T47D (cell line): ENCODE results near the gene NUPR1.
"Not testable (repeated sequence)": the region's sequence is repeated elsewhere in the genome, so short reads cannot be mapped to it uniquely, and the experiment has no call there.

Experiments used
- DNase-seq, 2 experiments: peaks; one replicate each; pipeline versions ENCODE4 v3.0.0 to v3.0.0-alpha.2; 2011 to 2012; ENCODE audit warnings: low read depth in 1 of 2, low spot score in 1 of 2
- JUND ChIP-seq: IDR thresholded peaks from 2 replicates; pipeline ENCODE4 v1.6.1; 2012; ENCODE audit warnings: low read depth
- in situ Hi-C: cut with HindIII; loops from 2 replicates; pipeline ENCODE4 v1.10.0; 2016; ENCODE audit warnings: low sequenced_read_pairs, low pct_unique_long_range_greater_than_20kb

NUPR1 gene

DNA sequence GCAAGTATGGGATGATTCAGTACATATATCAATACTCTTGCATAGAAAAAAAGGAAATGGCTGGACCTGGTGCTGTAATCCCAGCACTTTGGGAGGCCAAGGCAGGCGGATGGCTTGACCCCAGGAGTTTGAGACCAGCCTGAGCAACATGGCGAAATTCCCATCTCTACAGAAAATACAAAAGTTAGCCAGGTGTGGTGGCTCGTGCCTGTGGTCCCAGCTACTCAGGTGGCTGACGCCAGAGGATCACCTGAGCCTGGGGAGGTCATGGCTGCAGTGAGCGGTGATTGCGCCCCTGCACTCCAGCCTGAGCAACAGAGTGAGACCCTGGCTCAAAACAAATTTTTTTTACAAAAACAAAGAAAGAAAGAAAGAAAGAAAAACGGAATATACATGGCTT, 7.9 kb upstream of the NUPR1 start:
- in situ Hi-C loops = no loop called here
- TF ChIP-seq JUND = no peak
- DNase-seq = no peak

DNA sequence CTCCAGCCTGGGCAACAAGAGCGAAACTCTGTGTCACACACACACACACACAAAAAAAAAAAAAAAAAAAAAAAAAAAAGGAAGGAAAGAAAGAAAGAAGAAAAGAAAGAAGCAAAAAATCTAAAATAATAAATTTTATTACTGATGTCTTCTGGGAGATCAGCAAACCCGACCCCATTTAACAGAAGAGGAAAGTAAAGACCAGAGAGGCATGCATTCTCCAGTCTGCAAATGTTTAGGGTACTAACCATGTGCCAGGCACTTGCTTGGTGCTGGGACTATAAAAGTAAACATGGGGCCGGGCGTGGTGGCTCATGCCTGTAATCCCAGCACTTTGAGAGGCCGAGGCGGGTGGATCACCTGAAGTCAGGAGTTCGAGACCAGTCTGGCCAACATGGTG, 7.2 kb upstream of the NUPR1 start:
- DNase-seq, in situ Hi-C loops: not testable (repeated sequence)

DNA sequence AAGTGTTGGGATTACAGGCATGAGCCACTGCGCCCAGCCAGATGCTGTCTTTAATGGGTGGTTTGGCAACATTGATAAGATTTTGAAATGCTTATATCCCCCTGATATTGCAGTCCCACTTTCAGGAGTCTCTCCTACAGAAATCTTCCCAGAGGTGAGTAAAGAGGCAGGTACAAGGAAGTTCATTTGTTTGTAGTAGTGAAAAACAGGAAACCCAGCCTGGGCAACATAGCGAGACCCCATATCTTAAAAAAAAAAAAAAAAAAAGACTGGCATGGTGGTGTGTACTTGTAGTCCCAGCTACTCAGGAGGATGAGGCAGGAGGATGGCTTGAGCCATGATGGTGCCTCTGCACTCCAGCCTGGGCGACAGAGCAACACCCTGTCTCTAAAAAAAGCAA, 6.2 kb upstream of the NUPR1 start:
- in situ Hi-C loops = no loop called here
- TF ChIP-seq JUND = no peak
- no peak for DNase-seq

DNA sequence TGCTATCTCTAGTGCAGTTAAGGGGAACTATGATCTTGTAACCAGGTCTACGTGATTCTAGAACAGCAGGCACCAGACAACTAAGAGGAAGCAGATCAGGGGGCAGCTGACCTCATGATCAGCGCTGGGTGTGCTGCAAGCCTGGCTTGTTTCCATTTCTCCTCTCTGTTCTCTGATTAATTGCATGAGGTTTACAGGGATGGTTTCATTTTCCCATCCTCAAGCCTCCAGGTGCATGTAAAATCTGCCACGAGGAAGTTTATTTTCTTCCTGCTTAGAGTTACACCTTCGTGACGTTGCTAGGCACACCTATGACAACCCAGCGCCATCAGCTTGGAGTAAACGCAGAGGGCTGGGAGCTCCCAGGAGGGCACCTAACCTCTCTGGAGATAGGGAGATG, 4.3 kb upstream of the NUPR1 start:
- peak in 1 of 2 experiments; percentile 57 for DNase-seq
- TF ChIP-seq JUND = no peak
- in situ Hi-C loops = no loop called here

DNA sequence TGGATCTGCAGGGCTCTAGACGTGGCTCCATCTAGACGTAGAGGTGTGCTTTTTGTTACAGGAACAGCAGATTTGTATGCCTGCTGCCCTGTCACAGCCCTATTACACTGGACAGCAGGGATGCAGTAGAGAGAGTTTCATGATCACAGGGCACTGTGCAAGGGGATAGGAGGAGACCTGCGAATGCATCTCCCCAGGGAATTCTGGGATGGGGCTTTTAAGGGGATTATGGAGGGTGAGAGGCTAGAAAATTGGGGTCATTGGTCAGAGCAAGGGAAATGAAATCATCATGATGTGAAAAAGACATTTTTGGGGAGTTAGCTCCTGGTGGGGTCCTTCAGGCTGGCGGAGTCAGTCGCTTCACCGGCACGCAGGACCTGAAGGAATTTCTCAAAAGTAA, 3.9 kb upstream of the NUPR1 start:
- no peak for DNase-seq
- no peak for TF ChIP-seq JUND
- in situ Hi-C loops = no loop called here

DNA sequence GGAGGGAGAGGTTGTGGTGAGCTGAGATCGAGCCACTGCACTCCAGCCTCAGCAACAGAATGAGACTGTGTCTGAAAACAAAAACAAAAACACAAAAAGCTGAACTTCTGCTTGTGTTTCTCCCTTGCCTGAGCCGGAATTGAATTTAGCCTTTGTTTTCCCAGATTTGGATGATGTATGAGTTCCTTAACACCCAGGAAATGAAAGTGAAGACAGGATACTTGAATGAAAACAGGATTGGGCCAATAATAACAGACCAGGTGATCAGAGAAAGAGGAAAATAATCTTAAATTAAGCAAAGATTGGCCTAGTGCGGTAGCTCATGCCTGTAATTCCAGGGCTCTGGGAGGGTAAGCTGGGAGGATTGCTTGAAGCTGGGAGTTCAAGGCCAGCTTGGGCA, 1.6 kb upstream of the NUPR1 start:
- in situ Hi-C loops = no loop called here
- no peak for TF ChIP-seq JUND
- no peak for DNase-seq

DNA sequence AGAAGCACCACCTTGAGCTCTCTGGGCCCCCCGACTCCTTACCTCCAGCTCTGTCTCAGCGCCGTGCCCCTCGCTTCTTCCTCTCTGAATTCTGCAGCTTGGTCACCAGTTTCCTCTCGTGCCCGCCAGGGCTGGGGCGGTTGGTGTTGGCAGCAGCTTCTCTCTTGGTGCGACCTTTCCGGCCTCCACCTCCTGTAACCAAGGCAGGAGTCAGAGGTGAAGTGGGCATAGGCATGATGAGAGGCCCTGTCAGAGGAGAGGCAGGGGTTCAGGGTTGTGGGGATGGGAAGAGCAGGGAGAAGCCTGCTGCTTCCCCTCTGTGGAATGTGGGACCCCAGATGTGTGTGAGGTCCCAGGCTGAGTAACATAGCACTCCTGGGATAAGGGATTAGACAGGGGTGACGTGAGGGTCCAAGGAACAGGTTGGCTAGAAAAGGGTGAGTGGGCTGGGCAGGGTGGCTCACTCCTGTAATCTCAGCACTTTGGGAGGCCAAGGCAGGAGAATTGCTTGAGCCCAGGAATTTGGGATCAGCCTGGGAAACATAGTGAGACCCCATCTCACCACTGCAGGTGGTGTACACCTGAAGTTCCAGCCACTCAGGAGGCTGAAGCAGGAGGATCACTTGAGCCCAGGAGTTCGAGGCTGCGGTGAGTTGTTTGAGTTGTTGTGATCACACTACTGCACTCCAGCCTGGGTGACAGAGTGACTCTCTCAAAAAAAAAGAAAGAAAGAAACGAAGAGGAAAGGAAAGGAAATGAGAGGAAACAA, 626 bp downstream of the NUPR1 start:
- no peak for TF ChIP-seq JUND
- in situ Hi-C loops = no loop called here

DNA sequence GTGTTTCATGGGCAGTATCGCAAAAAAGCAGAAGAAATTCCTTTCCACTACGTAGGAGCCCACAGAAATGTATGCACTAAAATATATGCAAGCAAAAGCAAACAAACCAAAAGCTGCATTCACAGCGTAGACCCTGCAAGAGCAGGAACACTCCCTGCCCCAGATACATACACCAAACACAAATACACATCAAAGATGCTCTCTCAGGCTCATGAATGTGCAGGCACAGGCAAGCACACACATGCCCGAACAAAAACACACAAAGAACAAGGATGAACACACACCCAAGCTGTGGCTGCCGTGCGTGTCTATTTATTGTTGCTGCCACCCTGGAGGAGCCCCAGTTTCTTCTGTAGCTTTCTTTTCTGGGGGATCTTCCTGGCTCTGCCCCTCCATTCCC, 1.7 kb downstream of the NUPR1 start:
- in situ Hi-C loops = no loop called here
- no peak for TF ChIP-seq JUND
- no peak for DNase-seq

More for the DNA sequence above, 626 bp downstream of the NUPR1 start:
- no peak for DNase-seq

DNA sequence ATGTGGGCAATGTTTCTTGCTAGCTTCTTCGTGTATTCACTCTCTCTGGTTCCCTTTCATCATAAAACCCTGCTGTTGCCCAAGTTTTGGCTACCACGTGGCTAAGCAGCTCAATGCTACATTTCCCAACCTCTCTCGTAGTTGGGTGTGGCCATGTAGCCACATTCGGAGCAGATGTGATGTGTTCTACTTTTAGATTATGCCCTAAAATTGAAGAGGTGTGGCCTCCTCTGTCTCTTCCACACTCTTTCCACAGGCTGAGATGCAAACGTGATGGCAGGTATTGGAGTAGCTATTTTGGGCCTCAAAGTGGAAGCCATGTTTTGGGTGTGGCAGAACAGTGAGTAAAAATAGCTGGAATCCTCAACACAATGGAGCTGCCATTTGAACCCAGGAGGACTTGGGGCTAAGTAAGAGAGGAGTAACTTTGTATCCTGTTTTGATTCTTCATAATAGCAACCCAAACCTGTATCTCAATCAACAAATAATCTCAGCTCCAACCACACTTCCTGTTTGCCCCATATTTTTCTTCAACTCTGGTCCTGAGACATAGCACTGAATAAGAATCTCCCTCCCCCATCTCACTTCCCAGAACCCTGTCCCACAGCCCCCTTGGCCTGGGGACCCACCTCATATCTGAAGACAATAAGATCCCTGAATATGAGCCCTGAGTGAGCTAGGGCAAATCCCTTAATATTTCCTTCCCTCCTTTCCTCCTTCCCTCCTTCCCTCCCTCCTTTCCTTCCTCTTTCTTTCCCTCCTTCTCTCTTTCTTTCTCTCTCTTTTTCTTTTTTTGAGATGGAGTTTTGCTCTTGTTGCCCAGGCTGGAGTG, 4.0 kb downstream of the NUPR1 start:
- DNase-seq = no peak
- in situ Hi-C loops = no loop called here
- no peak for TF ChIP-seq JUND

DNA sequence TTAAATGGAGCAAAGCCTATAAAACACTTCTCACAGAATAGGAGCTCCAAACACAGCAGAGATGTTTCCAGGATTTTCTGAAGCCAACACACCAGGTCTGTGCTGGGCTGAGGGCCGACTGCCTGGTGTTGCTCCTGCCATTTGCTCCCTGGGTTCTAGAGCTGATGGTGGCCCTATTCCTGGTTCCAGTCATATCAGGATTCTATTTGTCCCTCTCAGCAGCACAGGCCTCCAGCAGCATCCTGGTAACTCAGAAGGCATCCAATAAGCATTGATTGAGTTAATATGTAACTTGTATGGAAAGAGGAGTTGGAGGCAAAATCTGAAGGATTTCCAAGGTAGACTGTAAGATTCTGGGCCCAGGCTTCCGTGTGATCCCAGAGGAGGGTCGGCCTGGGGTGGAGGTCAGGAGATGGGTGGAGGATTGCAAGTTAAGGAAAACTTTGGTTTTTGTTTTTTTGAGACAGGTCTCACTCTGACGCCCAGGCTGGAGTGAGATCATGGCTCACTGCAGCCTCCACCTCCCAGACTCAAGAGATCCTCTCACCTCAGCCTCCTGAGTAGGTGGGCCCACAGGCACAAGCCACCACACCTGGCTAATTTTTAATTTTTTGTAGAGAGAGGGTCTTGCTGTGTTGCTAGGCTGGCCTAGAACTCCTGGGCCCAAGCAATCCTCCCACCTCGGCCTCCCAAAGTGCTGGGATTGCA, 5.7 kb downstream of the NUPR1 start:
- in situ Hi-C loops = no loop called here
- TF ChIP-seq JUND = no peak
- no peak for DNase-seq

DNA sequence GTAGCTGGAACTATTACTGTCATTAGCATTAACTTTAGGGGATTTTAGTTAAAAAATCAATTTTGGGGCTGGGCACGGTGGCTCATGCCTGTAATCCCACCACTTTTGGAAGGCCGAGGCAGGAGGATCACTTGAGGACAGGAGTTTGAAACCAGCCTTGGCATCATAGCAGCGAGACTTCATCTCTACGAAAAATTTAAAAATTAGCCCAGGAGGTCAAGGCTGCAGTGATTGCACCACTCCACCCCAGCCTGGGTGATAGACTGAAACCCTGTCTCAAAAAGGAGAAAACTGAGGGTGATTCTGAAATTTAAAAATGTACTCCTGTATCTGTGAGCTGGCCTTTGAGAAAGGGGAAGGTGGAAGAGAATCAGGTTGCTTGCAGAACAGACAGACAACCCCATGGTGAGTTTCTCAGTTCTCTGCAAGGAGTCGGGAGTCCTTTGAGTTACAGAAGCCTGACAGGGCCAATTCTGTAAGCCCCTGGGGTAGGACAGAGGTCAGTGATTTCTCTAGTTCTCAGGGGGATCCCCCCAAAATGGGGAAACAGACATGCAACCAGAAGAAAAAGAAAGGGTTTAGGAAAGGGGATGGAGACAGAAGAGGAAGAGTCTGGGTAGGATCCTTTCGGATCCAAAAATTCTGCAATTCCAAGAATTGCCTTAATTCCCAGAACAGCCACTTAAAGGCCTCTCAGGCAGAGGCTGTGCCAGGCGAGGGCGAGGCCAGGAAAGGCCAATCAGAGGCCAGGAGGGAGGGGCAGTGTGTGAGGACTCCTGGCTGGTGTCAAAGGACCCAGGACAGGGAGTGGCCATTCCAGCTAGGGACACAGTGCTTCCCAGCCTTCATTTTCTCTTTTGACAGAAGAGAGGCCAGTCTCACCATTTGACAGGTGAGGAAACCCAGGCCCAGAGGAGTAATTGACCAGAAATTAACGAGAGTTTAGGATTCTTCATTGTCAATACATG, 6.7 kb downstream of the NUPR1 start:
- in situ Hi-C loops = no loop called here
- DNase-seq = peak; percentile 58 to 89
- TF ChIP-seq JUND = no peak

DNA sequence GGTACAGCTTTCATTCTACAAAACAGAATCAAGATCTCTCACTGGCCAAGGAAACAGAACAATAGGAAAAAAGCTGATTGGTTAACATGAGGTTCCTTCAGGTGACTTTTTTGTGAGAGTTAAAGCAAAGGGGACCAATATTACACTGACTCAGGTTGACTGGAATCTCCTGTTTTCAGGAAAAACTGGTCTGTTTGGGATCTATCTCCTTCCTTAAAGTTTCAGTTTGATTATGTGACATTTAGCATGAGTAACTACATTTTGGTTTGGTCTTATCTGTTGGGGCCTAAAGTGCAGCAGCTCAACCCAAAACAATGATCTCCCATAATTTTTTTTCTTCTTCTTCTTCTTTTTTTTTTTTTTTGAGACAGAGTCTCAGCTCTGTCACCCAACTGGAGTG, 9.7 kb downstream of the NUPR1 start:
- in situ Hi-C loops = no loop called here

More for the DNA sequence above, 9.7 kb downstream of the NUPR1 start:
- no peak for DNase-seq
- no peak for TF ChIP-seq JUND
